Erythroblast (primary cell): ENCODE measurements around the gene COBLL1.
"Not testable (repeated sequence)": the region's sequence is repeated elsewhere in the genome, so short reads cannot be mapped to it uniquely, and the experiment has no call there.

Experiments
- DNase-seq, 2 experiments: peaks; one replicate each; lab custom pipeline; 2025; lab: John Stamatoyannopoulos, UW
- GATA1 ChIP-seq: IDR thresholded peaks from 2 replicates; pipeline ENCODE4 v1.6.1; 2011; ENCODE audit warnings: low read depth, mild to moderate bottlenecking, control low read depth, low read length, moderate library complexity
- POLR2A ChIP-seq: IDR thresholded peaks from 2 replicates; pipeline ENCODE4 v1.6.1; 2011; ENCODE audit warnings: mild to moderate bottlenecking, low read length

COBLL1 gene

DNA sequence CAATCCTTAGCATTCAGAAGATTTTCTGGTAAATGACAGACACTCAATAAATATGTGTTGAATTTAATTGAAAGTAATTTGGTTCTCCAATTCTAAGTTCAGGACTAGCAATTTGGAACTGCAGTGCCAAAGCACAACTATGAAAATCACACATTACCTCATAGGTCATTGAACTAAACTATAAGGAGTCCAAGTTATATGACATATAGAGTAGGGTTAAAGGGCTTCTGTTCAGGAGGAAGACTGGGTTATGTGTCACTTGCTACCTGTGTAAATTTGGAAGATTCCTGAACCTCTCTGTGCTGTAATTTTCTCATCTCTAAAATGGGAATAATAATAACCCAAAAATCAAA lies 27.8 kb upstream of the COBLL1 start:
- no peak for DNase-seq
- no peak for TF ChIP-seq POLR2A
- TF ChIP-seq GATA1, result no peak

DNA sequence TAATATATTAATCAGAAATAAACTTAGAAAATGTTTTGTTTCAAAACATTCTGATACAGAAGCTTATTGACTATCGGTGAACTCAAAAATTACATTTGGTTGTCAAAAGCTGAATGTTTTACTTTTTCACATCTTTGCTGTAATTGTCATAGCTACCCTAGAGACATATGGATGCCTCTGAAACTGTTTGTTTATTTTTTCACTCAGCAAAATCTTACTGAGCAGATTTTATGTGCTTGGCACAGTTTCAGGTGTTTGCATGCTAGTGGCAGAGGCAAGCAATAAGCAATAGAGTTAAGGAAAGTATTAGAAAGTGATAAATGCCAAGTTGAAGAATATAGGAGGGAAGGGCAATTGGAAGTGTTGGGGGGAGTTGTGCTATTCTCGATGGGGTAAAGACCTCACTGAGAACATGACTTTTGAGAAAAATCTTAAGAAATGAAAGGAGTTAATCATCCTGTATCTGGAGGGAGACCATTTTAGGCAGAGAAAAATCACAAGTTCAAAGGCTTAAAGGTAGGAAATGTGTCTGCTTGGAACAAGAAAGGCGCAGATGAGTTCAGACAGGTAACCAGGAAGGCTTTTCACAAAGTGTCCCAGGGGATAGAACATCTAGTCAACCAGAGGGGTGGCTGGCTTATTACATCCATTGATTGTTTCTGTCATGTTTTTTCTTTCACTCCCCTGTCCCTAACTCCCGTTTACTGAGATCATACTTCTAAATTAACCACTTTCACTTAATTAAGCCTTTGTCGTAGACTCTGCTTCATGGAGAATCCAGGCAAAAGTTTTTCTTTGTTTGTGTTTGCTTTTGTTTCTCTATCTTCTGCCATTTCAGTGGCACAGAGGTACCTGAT lies 27.2 kb upstream of the COBLL1 start:
- TF ChIP-seq POLR2A, result no peak
- TF ChIP-seq GATA1, result no peak
- DNase-seq, result no peak

DNA sequence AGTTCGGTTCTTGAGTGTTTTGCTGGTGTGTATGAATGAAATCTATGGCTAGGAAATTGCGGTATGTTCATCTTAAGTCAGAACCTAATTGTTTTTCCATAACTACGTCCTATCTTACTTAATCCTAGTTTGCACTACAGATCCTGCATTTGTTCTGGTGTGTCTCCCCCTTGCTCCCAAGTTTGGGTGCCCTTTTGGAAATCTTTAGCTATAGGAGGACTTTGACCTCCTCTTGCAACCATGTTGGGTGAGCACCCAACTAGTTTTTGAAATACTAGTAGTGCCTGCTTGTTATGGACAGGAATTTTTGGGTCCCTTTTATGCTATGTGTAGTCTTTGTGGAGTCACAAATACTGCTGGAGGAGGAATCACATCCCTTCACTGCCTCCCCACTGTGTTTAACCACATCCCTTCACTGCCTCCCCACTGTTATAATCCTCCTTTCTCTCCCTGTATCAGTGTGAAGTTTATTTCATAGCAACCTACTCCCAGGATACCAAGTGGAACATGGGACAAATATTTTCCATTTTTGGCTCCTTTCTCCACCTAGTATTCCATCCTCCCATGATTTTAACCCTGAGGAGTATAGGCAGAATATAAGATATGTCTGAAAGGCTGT lies 26.3 kb upstream of the COBLL1 start:
- TF ChIP-seq POLR2A (no peak), GATA1 (no peak)
- DNase-seq, result no peak

DNA sequence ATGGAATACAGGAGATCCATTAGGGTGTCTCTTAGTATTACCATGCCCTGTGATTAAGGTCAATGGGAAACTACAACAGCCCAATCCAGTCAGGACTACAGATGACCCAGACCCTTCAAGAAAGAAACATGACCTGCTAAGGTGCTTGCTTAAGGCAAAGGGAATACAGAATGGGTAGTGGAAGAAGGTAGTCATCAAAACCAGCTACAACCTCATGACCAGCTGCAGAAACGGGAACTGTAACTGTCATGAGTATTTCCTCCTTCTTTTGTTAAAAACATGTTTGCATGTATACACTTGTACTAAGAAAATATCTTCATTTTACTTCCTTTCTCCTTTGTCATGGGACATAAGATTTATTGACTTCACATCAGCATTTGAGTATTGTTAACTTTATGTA lies 24.8 kb upstream of the COBLL1 start:
- not testable (repeated sequence) for DNase-seq

DNA sequence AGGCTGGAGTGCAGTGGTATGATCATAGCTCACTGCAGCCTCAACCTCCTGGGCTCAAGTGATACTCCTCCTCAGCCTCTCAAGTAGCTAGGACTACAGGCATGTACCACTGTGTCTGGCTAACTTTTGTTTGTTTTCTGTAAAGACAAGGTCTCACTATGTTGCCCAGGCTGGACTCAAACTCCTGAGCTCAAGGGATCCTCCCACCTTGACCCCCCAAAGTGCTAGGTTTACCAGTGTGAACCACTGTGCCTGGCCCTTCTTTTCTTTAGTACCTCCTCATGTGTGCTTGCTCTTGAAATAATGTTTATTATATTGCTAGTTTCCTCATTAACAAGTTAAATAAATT lies 19.0 kb upstream of the COBLL1 start:
- no peak for DNase-seq
- TF ChIP-seq GATA1 (no peak), POLR2A (no peak)

DNA sequence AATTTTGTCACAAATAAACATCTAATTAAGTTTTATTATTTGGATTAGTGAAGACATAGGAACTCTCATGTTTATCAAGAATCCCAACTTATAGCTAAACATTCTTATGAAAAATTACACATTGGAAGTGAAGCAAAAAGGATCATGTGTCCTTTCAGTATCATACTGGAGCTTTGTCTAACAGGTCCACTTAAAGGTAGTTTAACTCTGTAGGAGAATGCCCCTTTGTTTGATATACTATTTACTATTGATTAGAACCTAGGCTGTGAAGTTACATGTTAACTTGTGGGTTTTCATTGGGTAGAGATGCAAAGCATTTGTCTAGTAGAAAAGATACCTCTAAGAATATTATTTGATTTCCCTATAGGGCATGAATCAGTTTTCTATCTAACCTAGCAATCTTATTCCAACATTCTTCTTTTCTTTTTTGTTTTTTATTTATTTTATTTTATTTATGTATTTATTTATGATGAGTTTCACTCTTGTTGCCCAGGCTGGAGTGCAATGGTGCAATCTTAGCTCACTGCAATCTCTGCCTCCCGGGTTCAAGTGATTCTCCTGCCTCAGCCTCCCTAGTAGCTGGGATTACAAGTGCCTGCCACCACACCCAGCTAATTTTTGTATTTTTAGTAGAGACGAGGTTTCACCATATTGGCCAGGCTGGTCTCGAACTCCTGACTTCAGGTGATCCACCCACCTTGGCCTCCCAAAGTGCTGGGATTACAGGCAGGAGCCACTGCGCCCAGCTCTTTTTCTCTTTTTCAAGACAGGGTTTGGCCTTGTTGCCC lies 18.5 kb upstream of the COBLL1 start:
- DNase-seq, result not testable (repeated sequence)

DNA sequence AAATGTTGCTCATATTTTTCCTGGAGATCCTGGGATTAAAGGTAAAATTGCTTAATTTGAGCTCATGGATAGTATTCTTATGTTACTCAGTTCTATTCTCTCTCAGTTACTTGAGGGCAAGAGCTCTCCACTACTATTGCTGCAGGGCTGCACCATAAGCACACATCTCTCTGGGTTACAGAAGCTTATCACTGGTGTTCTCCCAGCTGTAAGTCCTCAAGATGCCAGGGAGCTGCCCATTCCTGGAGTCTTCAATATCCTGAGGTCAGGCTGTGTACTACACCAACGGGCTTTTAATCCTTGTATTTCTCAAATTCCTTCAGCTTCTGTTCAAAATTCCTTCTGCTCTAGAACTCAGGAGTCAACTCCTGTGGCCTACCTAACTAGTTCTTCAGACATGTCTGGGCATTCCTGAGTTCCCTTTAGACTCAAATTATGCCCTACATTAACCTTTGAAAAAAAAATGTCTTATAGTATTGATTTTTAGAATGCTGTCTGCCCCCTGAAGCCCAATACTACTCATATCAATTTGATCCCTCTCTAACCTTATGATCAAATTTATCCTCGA lies 17.7 kb upstream of the COBLL1 start:
- TF ChIP-seq GATA1 (no peak), POLR2A (no peak)
- DNase-seq, result no peak

DNA sequence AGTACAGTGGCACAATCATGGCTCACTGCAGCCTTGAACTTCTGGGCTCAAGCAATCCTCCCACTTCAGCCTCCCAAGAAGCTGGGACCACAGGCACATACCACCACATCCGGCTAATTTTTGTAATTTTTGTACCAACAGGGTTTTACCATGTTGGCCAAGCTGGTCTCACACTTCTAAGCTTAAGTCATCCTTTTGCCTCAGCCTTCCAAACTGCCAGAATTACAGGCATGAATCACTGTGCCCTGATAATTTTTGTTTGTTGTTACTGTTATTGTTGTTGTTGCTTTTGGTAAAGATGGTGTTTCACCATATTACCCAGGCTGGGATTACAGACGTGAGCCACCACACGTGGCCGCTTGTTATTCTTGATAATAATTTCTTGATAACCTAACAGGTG lies 10.5 kb upstream of the COBLL1 start:
- no peak for DNase-seq
- TF ChIP-seq POLR2A (no peak), GATA1 (no peak)

DNA sequence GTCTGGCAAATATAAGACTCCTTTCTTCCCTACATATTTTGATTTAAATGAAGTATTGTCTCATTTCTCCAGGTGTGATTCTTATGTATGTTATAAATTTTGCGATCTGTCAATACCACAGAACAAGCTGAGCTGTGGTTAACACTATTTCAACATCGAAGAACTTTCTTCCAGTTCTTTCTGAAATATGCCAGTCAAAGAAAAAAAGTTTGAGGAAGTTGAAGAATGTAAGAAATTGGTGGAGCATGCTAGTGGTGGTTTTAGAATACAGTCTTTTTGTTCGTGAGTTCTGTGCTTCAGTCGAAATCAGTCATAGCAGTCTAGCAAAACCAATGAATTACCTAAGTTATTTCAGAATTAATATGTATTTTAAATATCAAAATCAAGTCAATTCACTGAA lies 8.6 kb upstream of the COBLL1 start:
- TF ChIP-seq GATA1 (no peak), POLR2A (no peak)
- no peak for DNase-seq

DNA sequence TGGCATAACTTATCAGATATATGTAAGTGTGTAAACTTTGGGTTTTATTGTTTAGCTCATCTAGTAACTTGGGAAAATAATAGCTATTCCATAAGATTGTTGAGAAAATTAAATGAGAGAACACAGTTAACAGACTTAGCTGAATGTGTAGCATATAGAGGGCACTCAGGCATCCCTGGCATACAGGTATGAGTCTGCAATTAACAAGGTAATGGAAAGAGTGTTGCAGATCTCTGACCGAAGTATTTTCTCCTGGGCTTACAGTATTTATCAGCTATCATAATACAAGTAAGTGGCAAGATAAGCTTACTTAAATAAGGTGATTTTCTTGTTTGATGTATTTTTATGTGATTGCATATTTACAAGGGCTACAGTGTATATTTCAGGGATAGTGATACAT lies 7.9 kb upstream of the COBLL1 start:
- TF ChIP-seq POLR2A (no peak), GATA1 (no peak)
- DNase-seq, result no peak

DNA sequence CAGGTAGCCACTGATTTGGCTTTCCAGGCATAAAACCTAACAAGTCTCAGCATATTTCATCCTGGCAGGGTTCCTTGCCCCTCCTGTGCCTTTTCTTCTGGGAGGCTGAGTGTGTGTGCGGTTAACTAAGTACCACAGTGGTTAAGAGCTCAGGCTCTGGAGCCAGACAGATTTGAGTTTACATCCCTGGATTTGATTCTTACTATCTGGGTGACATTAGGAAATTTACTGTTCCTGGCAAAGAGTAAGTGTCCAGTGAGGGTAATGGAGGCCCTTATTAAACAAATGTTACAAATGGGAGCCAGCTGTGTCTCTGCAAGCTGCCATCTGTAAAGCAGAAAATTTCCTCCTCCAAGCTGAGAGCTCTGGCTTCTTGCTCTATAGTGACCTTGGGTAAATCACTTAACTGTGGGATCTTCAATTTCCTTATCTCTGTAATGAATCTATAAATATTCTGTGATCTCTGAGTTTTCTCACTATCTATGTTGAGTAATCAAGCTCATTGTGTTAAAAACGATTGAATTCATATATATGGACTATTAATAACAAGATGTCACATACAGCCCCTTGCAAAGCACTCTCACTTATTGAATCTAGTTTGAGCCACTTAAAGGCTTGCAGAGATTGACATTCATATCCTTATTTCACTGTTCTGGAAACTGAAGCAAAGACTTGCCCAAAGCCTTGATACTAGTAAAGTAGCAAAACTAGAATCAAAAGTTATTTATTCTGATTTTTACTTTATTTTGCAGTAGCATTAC lies 6.5 kb upstream of the COBLL1 start:
- TF ChIP-seq GATA1 (no peak), POLR2A (no peak)
- no peak for DNase-seq

DNA sequence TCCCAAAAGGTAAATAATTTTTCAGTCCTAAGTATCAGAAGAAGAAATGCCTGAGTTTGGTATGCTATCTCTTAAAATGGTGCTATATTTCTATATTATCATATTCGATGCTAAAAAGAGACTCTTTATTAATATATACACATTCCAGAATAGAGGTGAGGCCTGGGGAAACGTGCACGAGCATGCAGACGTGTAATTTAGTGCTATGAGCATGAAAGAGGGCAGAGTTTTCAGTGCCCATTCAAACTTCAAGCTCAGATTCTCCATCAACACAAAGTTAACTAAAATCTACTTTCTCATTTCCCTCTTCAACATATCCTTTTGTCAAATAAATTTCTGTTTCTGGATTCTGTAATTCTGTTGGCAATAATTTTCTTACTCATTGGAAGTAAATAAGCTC lies 5.7 kb upstream of the COBLL1 start:
- DNase-seq, result no peak
- TF ChIP-seq GATA1 (no peak), POLR2A (no peak)

DNA sequence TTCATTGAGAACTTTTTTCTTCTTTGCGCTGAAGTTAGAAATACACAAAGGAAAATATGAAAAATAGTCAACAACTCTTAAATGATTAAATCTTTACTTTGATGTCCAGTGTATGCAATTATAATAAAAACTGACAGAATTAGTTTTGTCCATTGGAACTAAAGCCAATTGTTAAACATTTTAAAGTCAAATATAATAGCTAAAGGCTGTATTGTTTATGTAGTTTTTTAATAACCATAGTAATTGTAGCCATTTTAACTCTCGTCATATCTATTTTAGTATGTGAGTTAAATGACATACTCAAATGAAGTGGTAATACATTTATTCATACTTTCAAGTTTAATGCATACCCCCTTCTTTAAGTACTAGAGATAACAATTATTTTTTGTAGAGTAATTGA lies 4.7 kb upstream of the COBLL1 start:
- no peak for TF ChIP-seq POLR2A
- TF ChIP-seq GATA1, result no peak
- DNase-seq, result no peak

DNA sequence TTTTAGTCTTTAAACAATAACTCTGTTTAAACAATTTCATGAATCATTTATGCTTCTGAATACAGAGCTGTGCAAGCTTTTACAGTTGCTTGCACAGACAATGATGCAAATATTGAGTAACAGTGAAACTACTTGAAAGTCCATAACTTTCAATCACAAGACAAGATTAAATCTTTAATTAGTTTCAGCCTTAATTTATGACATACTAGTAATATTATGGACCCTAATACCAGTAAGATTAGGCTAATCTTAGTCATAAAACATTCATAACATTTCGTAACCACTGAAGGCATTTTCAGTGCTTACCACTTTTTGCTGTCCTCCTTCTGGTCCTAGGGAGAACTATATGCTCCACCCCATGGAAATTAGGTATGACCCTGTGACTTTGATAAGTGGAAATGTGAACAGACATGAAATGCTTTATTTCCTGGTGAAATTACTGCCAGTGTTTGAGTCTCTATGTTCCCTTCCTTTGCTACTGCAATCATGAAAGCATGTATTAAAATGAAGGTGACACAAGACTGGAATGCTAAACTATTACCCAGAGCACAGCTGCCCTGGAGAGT lies 1.8 kb upstream of the COBLL1 start:
- DNase-seq, result peak; percentile 18 to 51

More for the DNA sequence above, 1.8 kb upstream of the COBLL1 start:
- TF ChIP-seq GATA1 (no peak), POLR2A (no peak)
